GM13976 (cell line): Measurements from ENCODE around the gene ANKRD37.
"Not testable (repeated sequence)": the region's sequence is repeated elsewhere in the genome, so short reads cannot be mapped to it uniquely, and the experiment has no call there.

ENCODE experiments used
- DNase-seq: peaks from one replicate; pipeline ENCODE4 v3.0.0; 2012; ENCODE audit warnings: low spot score
- CTCF ChIP-seq: IDR thresholded peaks from 2 replicates; pipeline ENCODE4 v1.5.1; 2012; ENCODE audit warnings: borderline replicate concordance, mild to moderate bottlenecking; ENCODE audit not compliant: insufficient read depth; ENCODE audit errors: extremely low read depth, missing control alignments, control extremely low read depth
- in situ Hi-C: fragments of 300-500 bp; cut with MboI; formaldehyde crosslinking; loops from one replicate; pipeline ENCODE4 v1.12.0; 2022; ENCODE audit warnings: low sequenced_read_pairs, mixed read lengths, inconsistent platforms; ENCODE audit not compliant: unreplicated experiment

Gene ANKRD37

GRCh38 chr4:185357733-185358440, 38.8 kb upstream of the ANKRD37 start:
- no peak for DNase-seq
- TF ChIP-seq CTCF, result no peak
- in situ Hi-C loops, result no loop called here

GRCh38 chr4:185358514-185358913, 38.1 kb upstream of the ANKRD37 start:
- TF ChIP-seq CTCF, result no peak
- in situ Hi-C loops, result no loop called here
- DNase-seq, result no peak

GRCh38 chr4:185358959-185359358, 37.7 kb upstream of the ANKRD37 start:
- TF ChIP-seq CTCF, result no peak
- in situ Hi-C loops, result no loop called here
- no peak for DNase-seq

- DNase-seq, result no peak
- in situ Hi-C loops, result no loop called here
- TF ChIP-seq CTCF, result no peak
These were observed 36.7 kb upstream of the ANKRD37 start for GRCh38 chr4:185359767-185360446.

GRCh38 chr4:185361872-185362271, 34.8 kb upstream of the ANKRD37 start:
- no peak for TF ChIP-seq CTCF
- DNase-seq, result no peak
- in situ Hi-C loops, result no loop called here

- in situ Hi-C loops, result not testable (repeated sequence)
- DNase-seq, result peak; percentile 42
These were observed 34.1 kb upstream of the ANKRD37 start for GRCh38 chr4:185362570-185362969.

- in situ Hi-C loops, result no loop called here
- TF ChIP-seq CTCF, result no peak
- no peak for DNase-seq
These were observed 33.4 kb upstream of the ANKRD37 start for GRCh38 chr4:185363251-185363650.
